GM19099 (cell line): Measurements from ENCODE around the gene GLIPR1L2.

Source experiments
- POLR2A ChIP-seq: IDR thresholded peaks from 3 replicates; pipeline ENCODE4 v1.6.1; 2011; ENCODE audit warnings: low read depth; ENCODE audit not compliant: insufficient read length; ENCODE audit errors: extremely low read depth

Gene GLIPR1L2

DNA sequence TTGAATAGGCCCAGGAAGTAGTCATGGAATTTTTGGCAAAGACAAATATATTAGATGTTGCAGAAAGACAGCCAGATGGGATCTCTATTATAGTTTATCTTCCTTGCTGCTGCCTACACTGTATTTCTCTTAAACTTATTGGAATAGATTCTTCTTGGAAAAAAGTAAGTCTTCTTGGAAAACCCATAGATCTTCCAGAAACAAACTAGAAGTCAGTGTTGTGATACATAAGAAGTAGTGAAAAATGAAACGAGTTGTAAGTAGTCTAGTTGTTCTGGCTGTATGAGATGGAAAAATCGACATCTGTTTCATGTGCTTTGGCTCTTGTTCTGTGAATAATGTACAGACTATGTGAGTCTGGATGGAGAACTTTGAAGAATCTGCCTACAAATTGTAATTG is 29.0 kb downstream of the GLIPR1L2 start:
- no peak for TF ChIP-seq POLR2A

DNA sequence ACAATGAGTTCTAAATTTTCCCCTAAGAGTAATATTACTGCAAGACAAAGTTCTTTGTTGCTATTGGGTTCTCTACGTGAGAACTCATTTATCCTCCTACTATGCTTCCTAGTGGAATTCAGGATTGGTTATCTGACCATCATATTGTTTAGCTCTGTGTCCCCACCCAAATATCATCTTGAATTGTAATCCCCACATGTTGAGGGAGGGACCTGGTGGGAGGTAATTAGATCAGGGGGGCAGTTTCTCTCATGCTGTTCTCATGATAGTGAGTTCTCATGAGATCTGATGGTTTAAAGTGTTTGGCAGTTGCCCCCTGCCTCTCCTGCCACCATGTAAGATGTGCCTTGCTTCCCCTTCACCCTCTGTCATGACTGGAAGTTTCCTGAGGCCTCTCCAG is 36.6 kb downstream of the GLIPR1L2 start:
- no peak for TF ChIP-seq POLR2A

DNA sequence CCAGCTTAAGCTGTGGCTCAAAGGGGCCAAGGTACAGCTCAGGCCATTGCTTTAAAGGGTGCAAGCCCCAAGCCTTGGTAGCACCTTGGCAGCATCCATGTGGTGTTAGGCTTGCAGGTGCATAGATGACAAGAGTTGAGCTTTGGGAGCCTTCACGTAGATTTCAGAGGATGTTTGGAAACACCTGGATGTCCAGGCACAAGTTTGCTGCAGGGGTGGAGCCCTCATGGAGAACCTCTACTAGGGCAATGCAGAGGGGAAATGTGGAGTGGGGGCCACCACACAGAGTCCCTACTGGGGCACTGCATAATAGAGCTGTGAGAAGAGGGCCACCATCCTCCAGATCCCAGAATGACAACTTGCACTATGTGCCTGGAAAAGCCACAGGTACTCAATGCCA is 37.9 kb downstream of the GLIPR1L2 start:
- no peak for TF ChIP-seq POLR2A

GRCh38 chr12:75432924-75433323 is 42.0 kb downstream of the GLIPR1L2 start:
- no peak for TF ChIP-seq POLR2A

GRCh38 chr12:75437564-75437963 is 46.7 kb downstream of the GLIPR1L2 start:
- no peak for TF ChIP-seq POLR2A

DNA sequence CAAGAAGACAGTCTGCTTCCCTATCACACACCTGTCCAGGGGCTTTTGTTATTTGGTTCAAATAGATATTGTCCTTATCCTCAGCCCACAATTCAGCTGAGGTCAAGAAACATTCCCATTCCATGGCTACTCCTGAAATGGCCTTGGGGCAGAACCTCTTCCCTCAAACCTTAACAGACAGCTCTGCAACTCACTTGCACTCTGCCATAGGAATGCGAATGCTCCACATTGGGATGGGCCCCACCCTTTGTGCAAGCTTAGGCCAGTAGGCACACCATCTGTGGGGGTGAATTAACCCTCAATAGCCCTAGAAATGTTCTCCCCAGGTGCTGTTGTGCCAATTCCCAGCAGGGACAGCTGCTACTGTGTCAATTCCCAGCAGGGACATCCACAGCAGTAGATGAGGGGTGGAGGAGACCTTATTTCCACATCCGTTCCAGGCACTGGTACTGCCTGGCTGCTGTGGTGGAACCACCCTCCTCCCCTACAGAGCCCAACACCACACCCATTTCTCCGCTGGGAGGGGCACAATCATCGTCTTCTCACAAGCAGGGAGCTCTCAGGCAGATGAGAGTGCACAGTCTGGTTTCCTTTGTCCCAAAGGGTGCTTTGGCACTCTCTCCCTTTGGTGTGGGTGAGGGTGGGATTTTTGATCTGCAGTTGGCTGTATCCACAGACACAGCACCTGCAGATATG is 47.3 kb downstream of the GLIPR1L2 start:
- TF ChIP-seq POLR2A = no peak

DNA sequence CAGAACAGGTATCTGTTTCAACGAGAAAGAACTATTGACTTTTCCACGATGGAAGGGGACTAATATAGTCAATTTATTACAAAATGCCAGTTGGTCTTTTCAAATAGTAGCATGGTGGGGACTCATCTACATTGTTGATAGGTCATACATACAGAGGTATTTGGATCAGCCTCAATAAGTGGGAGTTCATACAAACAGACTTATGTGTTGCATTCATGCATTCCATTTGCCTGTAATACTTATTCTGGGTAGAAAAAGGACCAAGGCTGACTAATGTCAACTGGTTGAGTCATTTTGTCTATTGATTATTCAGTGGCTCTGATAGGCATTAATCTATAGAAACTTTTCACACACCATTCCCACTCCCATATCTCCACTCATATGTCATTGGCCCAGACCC is 48.2 kb downstream of the GLIPR1L2 start:
- no peak for TF ChIP-seq POLR2A

DNA sequence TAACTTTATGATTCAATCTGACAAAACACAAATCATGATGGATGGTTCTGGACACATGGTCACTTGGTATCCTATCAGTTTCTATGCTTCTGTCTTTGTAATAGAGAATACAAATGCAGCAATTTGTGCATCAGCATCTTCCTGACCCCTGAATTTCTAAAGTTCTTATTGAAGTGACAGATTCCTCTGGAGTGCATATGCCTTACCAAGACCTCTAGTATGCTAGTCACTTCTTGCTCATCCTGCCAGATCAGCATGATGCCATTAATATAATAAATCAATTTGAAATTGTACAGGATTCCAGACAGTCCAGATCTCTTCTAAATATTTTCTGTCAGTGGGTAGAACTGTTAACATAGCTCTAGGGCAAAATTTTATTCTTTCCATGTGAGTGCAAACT is 49.0 kb downstream of the GLIPR1L2 start:
- TF ChIP-seq POLR2A = no peak

DNA sequence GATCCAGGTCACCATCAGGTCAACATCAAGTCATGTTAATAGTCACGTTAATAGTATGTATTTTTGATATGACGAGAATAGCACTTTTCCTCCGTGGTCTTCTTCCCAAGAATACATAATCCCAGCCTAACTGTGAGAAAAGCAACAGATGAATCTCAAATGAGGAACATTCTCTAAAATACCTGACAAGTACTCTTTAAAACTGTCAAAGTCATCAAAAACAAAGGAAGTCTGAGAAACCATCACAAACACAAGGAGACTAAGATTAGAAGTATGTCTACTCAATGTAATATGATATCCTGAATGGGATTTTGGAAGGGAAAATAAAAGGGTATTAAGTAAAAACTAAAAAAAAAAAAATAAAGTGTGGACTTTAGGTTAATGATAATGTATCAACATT is 52.8 kb downstream of the GLIPR1L2 start:
- no peak for TF ChIP-seq POLR2A

DNA sequence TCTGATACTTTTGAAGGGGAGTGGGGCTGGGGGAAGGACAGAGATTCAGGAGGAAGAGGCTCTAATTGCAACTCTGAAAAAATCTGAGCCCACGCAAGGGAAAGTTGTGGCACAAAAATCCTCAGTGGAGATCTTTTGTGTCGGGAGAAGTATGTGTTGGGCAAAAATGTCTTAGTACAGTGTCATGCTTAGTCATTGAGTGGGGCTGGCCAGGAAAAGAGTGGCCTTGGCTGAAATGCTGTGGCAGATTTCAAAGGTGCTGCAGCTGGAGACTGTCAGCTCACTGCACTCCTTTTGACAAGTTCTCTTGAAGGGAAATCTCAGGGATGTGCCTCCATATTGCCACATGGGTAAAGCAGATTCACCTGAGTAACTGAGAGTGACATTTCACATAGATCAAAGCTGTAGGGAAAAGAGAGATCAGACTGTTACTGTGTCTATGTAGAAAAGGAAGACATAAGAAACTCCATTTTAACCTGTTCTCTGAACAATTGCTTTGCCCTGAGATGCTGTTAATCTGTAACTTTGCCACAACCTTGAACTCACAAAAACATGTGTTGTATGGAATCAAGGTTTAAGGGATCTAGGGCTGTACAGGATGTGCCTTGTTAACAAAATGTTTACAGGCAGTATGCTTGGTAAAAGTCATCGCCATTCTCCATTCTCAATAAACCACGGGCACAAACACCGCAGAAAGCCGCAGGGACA is 53.7 kb downstream of the GLIPR1L2 start:
- TF ChIP-seq POLR2A = no peak

GRCh38 chr12:75446857-75447256 is 56.0 kb downstream of the GLIPR1L2 start:
- no peak for TF ChIP-seq POLR2A

GRCh38 chr12:75447691-75448393 is 57.0 kb downstream of the GLIPR1L2 start:
- no peak for TF ChIP-seq POLR2A

DNA sequence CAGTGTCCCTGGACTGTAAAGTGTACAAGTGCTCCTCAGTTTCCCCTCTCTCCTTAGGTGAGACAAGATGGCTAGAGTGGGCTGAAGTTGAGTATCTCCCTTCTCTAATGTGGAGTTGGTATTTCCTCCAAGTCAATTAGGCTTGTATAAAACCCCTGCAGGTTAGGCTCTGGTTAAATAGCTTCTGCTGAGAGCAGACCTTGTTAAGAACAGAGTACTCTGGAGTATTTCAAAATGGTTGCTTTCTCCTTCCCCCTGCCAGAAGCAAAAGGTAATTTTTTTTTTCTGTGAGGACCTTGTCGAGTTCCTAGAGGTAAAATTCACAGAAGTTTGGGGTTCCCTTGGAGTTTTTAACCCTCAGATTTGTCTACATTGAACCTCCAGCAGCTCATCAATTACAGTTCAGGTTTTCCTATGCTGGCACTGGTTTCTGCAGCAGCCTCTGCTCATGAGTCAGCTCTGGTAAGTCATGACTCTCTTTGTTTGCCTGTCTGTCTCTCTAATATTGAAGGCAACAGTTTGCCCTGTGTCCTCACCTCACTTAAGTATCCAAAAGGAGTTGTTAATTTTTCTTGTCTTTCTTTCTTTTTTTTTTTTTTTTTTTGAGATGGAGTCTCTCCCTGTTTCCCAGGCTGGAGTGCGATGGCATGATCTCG is 61.9 kb downstream of the GLIPR1L2 start:
- TF ChIP-seq POLR2A = no peak

GRCh38 chr12:75455839-75456238 is 65.0 kb downstream of the GLIPR1L2 start:
- no peak for TF ChIP-seq POLR2A

- no peak for TF ChIP-seq POLR2A
Observed at GRCh38 chr12:75457191-75457590, 66.3 kb downstream of the GLIPR1L2 start.
